Keratinocyte (primary cell): ENCODE data around the gene CHFR. TPM values are rescaled to one million over a fixed set of nuclear protein-coding genes. Genes with fewer than 3 reads are reported as not detected.
"Not testable (repeated sequence)": the region's sequence is repeated elsewhere in the genome, so short reads cannot be mapped to it uniquely, and the experiment has no call there.

Source experiments
- DNase-seq: peaks from one replicate; pipeline ENCODE4 v3.0.0-alpha.2; 2011; ENCODE audit warnings: low read depth, missing footprints, low spot score
- FAIRE-seq: peaks from 2 replicates; lab custom pipeline; 2011; peaks lifted over from hg19 to GRCh38; lab: Jason Lieb, UNC
- H2AFZ ChIP-seq: 2 replicates; pipeline ENCODE4 v1.6.0; 2012; ENCODE audit warnings: low read length, control low read depth, inconsistent platforms; ENCODE audit not compliant: control insufficient read depth
- H3K27ac ChIP-seq: 2 replicates; pipeline ENCODE4 v1.5.1; 2011; ENCODE audit warnings: low read length; ENCODE audit not compliant: control insufficient read depth, insufficient read depth
- H3K27me3 ChIP-seq: 3 replicates; pipeline ENCODE4 v1.6.0; 2011; ENCODE audit warnings: low read length; ENCODE audit not compliant: control insufficient read depth, insufficient read depth; ENCODE audit errors: extremely low read depth
- H3K36me3 ChIP-seq, 2 experiments: 2 replicates in 1 of 2; 3 replicates in 1 of 2; pipeline ENCODE4 v1.5.1; 2011; ENCODE audit warnings: low read length in 2 of 2, mild to moderate bottlenecking in 1 of 2; ENCODE audit not compliant: control insufficient read depth in 2 of 2, insufficient read depth in 2 of 2; ENCODE audit errors: extremely low read depth in 1 of 2
- H3K4me1 ChIP-seq: 3 replicates; pipeline ENCODE4 v1.5.1; 2011; ENCODE audit warnings: low read length; ENCODE audit not compliant: control insufficient read depth, insufficient read depth; ENCODE audit errors: extremely low read depth
- H3K4me2 ChIP-seq: 3 replicates; pipeline ENCODE4 v1.6.0; 2011; ENCODE audit warnings: low read depth, low read length; ENCODE audit not compliant: control insufficient read depth, insufficient read depth; ENCODE audit errors: extremely low read depth
- H3K4me3 ChIP-seq, 3 experiments: fragments of 200-600 bp in 1 of 3; sonication (generic) in 1 of 3; 2 replicates in 2 of 3; 3 replicates in 1 of 3; pipeline ENCODE4 v1.5.1; 2011 to 2016; ENCODE audit warnings: low read length in 3 of 3, mild to moderate bottlenecking in 3 of 3, control low read depth in 2 of 3, inconsistent platforms in 1 of 3, low read depth in 1 of 3, mixed read lengths in 1 of 3, mixed run types in 1 of 3, moderate library complexity in 1 of 3; ENCODE audit not compliant: control insufficient read depth in 2 of 3, insufficient read depth in 2 of 3; ENCODE audit errors: extremely low read depth in 1 of 3
- H3K79me2 ChIP-seq: 2 replicates; pipeline ENCODE4 v1.6.0; 2012; ENCODE audit warnings: low read length; ENCODE audit not compliant: control insufficient read depth, insufficient read depth
- H3K9ac ChIP-seq: 3 replicates; pipeline ENCODE4 v1.6.0; 2011; ENCODE audit warnings: low read length; ENCODE audit not compliant: control insufficient read depth, insufficient read depth; ENCODE audit errors: extremely low read depth
- H3K9me1 ChIP-seq: 3 replicates; pipeline ENCODE4 v1.6.0; 2011; ENCODE audit warnings: low read length; ENCODE audit not compliant: control insufficient read depth, insufficient read depth; ENCODE audit errors: extremely low read depth
- H3K9me3 ChIP-seq: 2 replicates; pipeline ENCODE4 v1.5.1; 2012; ENCODE audit warnings: low read depth, low read length; ENCODE audit not compliant: control insufficient read depth
- H4K20me1 ChIP-seq: 3 replicates; pipeline ENCODE4 v1.6.0; 2011; ENCODE audit warnings: low read length; ENCODE audit not compliant: control insufficient read depth, insufficient read depth; ENCODE audit errors: extremely low read depth
- EZH2 ChIP-seq: IDR thresholded peaks from one replicate; pipeline ENCODE4 v1.6.1; 2012; ENCODE audit warnings: inconsistent platforms, mild to moderate bottlenecking, low read length, moderate library complexity
- dilution Hi-C: fragments of 300-500 bp; cut with MboI; formaldehyde crosslinking; loops from one replicate; pipeline ENCODE4 v1.7.0; 2020; ENCODE audit warnings: low sequenced_read_pairs; ENCODE audit not compliant: extremely low pct_ligation_motif_present
- polyA plus RNA-seq, 5 experiments: library from polyadenylated mRNA; depleted of rRNA in 3 of 5; stranded (reverse) in 3 of 5; stranded (forward) in 1 of 5; unstranded in 1 of 5; fragments of >200 nt; gene quantifications; 1 replicate in 1 of 5; 2 replicates in 3 of 5; 3 replicates in 1 of 5; pipeline versions ENCODE4 v1.2.1 to v1.2.3, GENCODE V29; 2011 to 2012; ENCODE audit warnings: missing spikeins in 2 of 5, low read depth in 1 of 5, low replicate concordance in 1 of 5
- TF ChIP-seq, protein P1 (sequence below), 3 experiments: IDR thresholded peaks in 1 of 3; conservative IDR thresholded peaks in 1 of 3; optimal IDR thresholded peaks in 1 of 3; 2 replicates in 2 of 3; 3 replicates in 1 of 3; pipeline versions ENCODE3 to v1.5.1; 2011; ENCODE audit warnings: low read length in 3 of 3, mild to moderate bottlenecking in 3 of 3, moderate library complexity in 2 of 3, control low read depth in 1 of 3, inconsistent platforms in 1 of 3; ENCODE audit not compliant: insufficient read depth in 2 of 3; ENCODE audit errors: extremely low read depth in 1 of 3

The CHFR gene
- polyA plus RNA-seq, 1 donor (not counting 4 experiments of a cell fraction or from before 2014, with no cell fraction given), result 35.8 TPM

- Histone ChIP-seq H2AFZ (peak overlapping the region; percentile 95), H3K4me1 (peaks cover 6% of the 10 kb centered on the region), H3K79me2 (no peaks in the 10 kb centered on the region), H4K20me1 (no peaks in the 10 kb centered on the region), H3K9me1 (no peaks in the 10 kb centered on the region), H3K4me2 (peak overlapping the region; percentile 93), H3K27me3 (peaks cover 6% of the 10 kb centered on the region), H3K9ac (peak overlapping the region; percentile 74), H3K36me3 (no peaks in the 10 kb centered on the region), H3K9me3 (no peaks in the 10 kb centered on the region), H3K27ac (peak overlapping the region; percentile 47), H3K4me3 (peak overlapping the region; percentile 65 to 79 (median 70))
- dilution Hi-C loops, result no loop called here
- TF ChIP-seq, protein P1, sequence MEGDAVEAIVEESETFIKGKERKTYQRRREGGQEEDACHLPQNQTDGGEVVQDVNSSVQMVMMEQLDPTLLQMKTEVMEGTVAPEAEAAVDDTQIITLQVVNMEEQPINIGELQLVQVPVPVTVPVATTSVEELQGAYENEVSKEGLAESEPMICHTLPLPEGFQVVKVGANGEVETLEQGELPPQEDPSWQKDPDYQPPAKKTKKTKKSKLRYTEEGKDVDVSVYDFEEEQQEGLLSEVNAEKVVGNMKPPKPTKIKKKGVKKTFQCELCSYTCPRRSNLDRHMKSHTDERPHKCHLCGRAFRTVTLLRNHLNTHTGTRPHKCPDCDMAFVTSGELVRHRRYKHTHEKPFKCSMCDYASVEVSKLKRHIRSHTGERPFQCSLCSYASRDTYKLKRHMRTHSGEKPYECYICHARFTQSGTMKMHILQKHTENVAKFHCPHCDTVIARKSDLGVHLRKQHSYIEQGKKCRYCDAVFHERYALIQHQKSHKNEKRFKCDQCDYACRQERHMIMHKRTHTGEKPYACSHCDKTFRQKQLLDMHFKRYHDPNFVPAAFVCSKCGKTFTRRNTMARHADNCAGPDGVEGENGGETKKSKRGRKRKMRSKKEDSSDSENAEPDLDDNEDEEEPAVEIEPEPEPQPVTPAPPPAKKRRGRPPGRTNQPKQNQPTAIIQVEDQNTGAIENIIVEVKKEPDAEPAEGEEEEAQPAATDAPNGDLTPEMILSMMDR (optimal IDR thresholded peaks at IDR 0.05 in 1 of 3, IDR thresholded peaks at IDR 0.05 in 1 of 3, conservative IDR thresholded peaks at IDR 0.05 in 1 of 3; ENCODE audit: extremely low read depth in 1 of 3, insufficient read depth in 2 of 3, low read length in 3 of 3), result no peak
- TF ChIP-seq EZH2, result no peak
- no peak for FAIRE-seq
- DNase-seq, result no peak
These were observed 21.6 kb upstream of the CHFR start for GRCh38 chr12:132909030-132909368.

DNA sequence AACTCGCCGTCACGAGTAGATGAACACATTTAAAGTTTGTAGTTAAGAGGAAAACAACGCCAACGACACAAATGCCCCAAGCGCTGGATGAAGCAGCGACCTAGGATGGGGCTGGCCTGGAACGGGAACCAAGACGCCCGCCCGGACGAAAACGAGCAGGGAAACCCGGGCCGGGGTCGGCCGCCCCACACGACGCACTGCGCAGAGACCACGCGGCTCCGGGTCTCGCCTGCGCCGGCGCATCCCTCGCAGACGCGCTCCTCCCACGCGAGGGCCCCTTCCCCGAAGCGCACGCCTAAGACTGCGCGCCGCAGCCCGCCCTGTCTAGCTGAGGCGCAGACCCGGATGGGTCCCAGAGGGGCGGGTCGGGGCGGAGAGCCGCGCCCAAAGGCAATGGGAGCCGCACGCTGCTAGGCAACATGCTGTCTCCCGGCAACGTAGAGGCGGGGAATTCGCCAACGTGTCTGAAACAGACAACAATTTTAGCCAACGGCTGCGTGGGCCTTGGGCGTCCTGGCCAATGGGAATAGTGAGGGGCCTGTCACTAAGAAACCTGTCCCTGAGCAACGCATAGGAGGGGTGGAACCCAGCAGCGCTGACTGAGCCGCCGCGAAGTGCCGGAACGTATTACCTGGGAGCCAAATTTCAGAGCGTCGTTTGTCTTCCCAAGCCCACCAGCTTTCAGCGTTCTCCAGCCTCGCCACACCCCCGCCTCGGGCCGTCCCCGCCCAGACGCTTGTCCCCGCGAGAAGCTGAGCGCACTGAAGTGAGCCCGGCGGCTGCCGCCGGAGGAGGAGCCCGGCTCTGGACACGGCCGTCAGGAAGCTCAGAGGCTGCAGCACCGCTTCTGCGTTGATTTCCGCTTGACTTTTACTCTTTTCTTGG, 21.0 kb upstream of the CHFR start:
- DNase-seq, result peak; percentile 87
- H3K4me1 ChIP-seq, result peaks cover 6% of the 10 kb centered on the region
- dilution Hi-C loops, result no loop called here
- FAIRE-seq, result peak; percentile 94
- H3K27me3 ChIP-seq, result peaks cover 6% of the 10 kb centered on the region
- no peaks in the 10 kb centered on the region for H4K20me1 ChIP-seq
- no peaks in the 10 kb centered on the region for H3K9me1 ChIP-seq
- no peaks in the 10 kb centered on the region for H3K79me2 ChIP-seq
- peak overlapping the region; percentile 47 for H3K27ac ChIP-seq
- H2AFZ ChIP-seq, result peak overlapping the region; percentile 95
- H3K9ac ChIP-seq, result peak overlapping the region; percentile 74
- no peaks in the 10 kb centered on the region for H3K36me3 ChIP-seq
- TF ChIP-seq, protein P1 (optimal IDR thresholded peaks at IDR 0.05 in 1 of 3, IDR thresholded peaks at IDR 0.05 in 1 of 3, conservative IDR thresholded peaks at IDR 0.05 in 1 of 3; ENCODE audit: extremely low read depth in 1 of 3, insufficient read depth in 2 of 3, low read length in 3 of 3), result no peak
- TF ChIP-seq EZH2, result no peak
- no peaks in the 10 kb centered on the region for H3K9me3 ChIP-seq
- H3K4me3 ChIP-seq, result peak overlapping the region; percentile 65 to 79 (median 70)
- peak overlapping the region; percentile 93 for H3K4me2 ChIP-seq

- H3K4me3 ChIP-seq, result peak overlapping the region; percentile 65 to 79 (median 70)
- H3K9ac ChIP-seq, result peak overlapping the region; percentile 74
- FAIRE-seq, H4K20me1 ChIP-seq, dilution Hi-C loops, H3K27ac ChIP-seq, H3K36me3 ChIP-seq, H3K9me1 ChIP-seq, H3K4me1 ChIP-seq, H3K27me3 ChIP-seq, DNase-seq, H3K9me3 ChIP-seq, H3K79me2 ChIP-seq: not testable (repeated sequence)
- H3K4me2 ChIP-seq, result peak overlapping the region; percentile 93
- peak overlapping the region; percentile 89 for H2AFZ ChIP-seq
These were observed 20.4 kb upstream of the CHFR start for GRCh38 chr12:132907789-132908144.
